K562 (cell line): Measurements from ENCODE around the gene MOB3B. TPM values are rescaled to one million over a fixed set of nuclear protein-coding genes. Genes with fewer than 3 reads are reported as not detected.

Experiments
- ATAC-seq: fragments of 200-7000 bp; cut with Tn5 transposase; 3 replicates; pipeline ENCODE4 v1.9.1; 2020; ENCODE audit warnings: moderate library complexity
- BruUV-seq: library from RNA; stranded (reverse); fragments of 400-500 nt; replicated peaks from 2 replicates; lab custom pipeline; 2021; lab: Mats Ljungman, UMichigan
- CTCF ChIA-PET: fragments of 300-600 bp; formaldehyde crosslinking; extraction: SDS; loops from one replicate; lab custom pipeline; 2021; ENCODE audit warnings: low intra/inter-chr PET ratio; lab: Yijun Ruan, JAX
- POLR2A ChIA-PET: fragments of 300-600, 350-650 bp; sonication (Branson Sonifier 250); formaldehyde crosslinking; extraction: SDS; loops from one replicate; lab custom pipeline; 2021; ENCODE audit warnings: antibody characterized with exemption, inconsistent platforms; lab: Yijun Ruan, JAX
- DNase-seq, 4 experiments: peaks; one replicate each; pipeline versions ENCODE4 v3.0.0 to v3.0.0-alpha.2; 2011 to 2018; ENCODE audit warnings: low spot score in 3 of 4, mixed read lengths in 3 of 4; ENCODE audit errors: extremely low read depth in 1 of 4
- FAIRE-seq: peaks from 2 replicates; lab custom pipeline; 2011; peaks lifted over from hg19 to GRCh38; lab: Jason Lieb, UNC
- H2AFZ ChIP-seq: 2 replicates; pipeline ENCODE4 v1.6.0; 2011; ENCODE audit warnings: low read depth, low read length, control low read depth, inconsistent platforms
- H3K27ac ChIP-seq: fragments of 200-600 bp; 3 replicates; pipeline ENCODE4 v1.8.0; 2011; ENCODE audit warnings: low read depth, mild to moderate bottlenecking, control low read depth, inconsistent platforms, low read length, moderate library complexity, mixed read lengths; ENCODE audit errors: extremely low read depth
- H3K27me3 ChIP-seq, 2 experiments: fragments of 300-600 bp in 1 of 2; 2 replicates in 1 of 2; 3 replicates in 1 of 2; pipeline versions ENCODE4 v1.6.0 to v1.8.0; 2011; ENCODE audit warnings: inconsistent platforms in 2 of 2, low read length in 2 of 2, mild to moderate bottlenecking in 1 of 2, mixed read lengths in 1 of 2, moderate library complexity in 1 of 2; ENCODE audit not compliant: control insufficient read depth in 2 of 2, insufficient read depth in 2 of 2
- H3K36me3 ChIP-seq: fragments of 300-600 bp; 3 replicates; pipeline ENCODE4 v1.8.0; 2011; ENCODE audit warnings: mild to moderate bottlenecking, low read length, inconsistent platforms; ENCODE audit not compliant: control insufficient read depth, insufficient read depth
- H3K4me1 ChIP-seq, 2 experiments: fragments of 200-600 bp in 1 of 2; replicated peaks in 1 of 2; 2 replicates in 1 of 2; 3 replicates in 1 of 2; pipeline versions ENCODE4 v1.5.1 to v1.8.0; 2011; ENCODE audit warnings: inconsistent platforms in 2 of 2, low read length in 2 of 2, mild to moderate bottlenecking in 1 of 2, mixed read lengths in 1 of 2, moderate library complexity in 1 of 2; ENCODE audit not compliant: control insufficient read depth in 2 of 2, insufficient read depth in 2 of 2
- H3K4me2 ChIP-seq: 2 replicates; pipeline ENCODE4 v1.6.1; 2011; ENCODE audit warnings: low read length, control low read depth, inconsistent platforms, mixed read lengths; ENCODE audit not compliant: insufficient read depth
- H3K4me3 ChIP-seq: fragments of 200-600 bp; sonication (generic), shearing (Covaris generic); 2 replicates; pipeline ENCODE4 v1.5.1; 2016; ENCODE audit warnings: control low read depth, inconsistent platforms
- H3K79me2 ChIP-seq: fragments of 200-600 bp; 3 replicates; pipeline ENCODE4 v1.8.0; 2011; ENCODE audit warnings: low read length, inconsistent platforms; ENCODE audit not compliant: control insufficient read depth, insufficient read depth
- H3K9ac ChIP-seq, 2 experiments: 2 replicates each; pipeline versions ENCODE4 v1.6.0 to v1.6.1; 2011; ENCODE audit warnings: low read depth in 2 of 2, low read length in 2 of 2, control low read depth in 1 of 2, inconsistent platforms in 1 of 2, mild to moderate bottlenecking in 1 of 2, mixed read lengths in 1 of 2; ENCODE audit not compliant: insufficient read depth in 1 of 2
- H3K9me1 ChIP-seq: one replicate; pipeline ENCODE4 v1.6.0; 2011; ENCODE audit warnings: inconsistent platforms, mild to moderate bottlenecking, low read length, moderate library complexity; ENCODE audit not compliant: control insufficient read depth, insufficient read depth
- H3K9me3 ChIP-seq: replicated peaks from 2 replicates; pipeline ENCODE4 v1.5.1; 2011; ENCODE audit warnings: low read depth, low read length, inconsistent platforms; ENCODE audit not compliant: control insufficient read depth, insufficient read depth
- H4K20me1 ChIP-seq: replicated peaks from 2 replicates; pipeline ENCODE4 v1.6.1; 2011; ENCODE audit warnings: low read length, inconsistent platforms, mixed read lengths; ENCODE audit not compliant: control insufficient read depth, insufficient read depth
- DEAF1 ChIP-seq: fragments of 450-650 bp; formaldehyde crosslinking; IDR thresholded peaks from 2 replicates; pipeline ENCODE4 v1.4.0; 2020; ENCODE audit warnings: mild to moderate bottlenecking, moderate library complexity
- MYC ChIP-seq, 2 experiments: fragments of 250-450 bp in 1 of 2; sonication (Bioruptor Pico) in 1 of 2; IDR thresholded peaks; 2 replicates each; pipeline versions ENCODE4 v1.5.1 to v1.6.1; 2012 to 2021; ENCODE audit warnings: low read depth in 2 of 2, borderline replicate concordance in 1 of 2, improper control_type of control experiment in 1 of 2, low read length in 1 of 2, mild to moderate bottlenecking in 1 of 2, moderate library complexity in 1 of 2
- TGIF2 ChIP-seq: sonication (generic); formaldehyde crosslinking; IDR thresholded peaks from 2 replicates; pipeline ENCODE4 v1.8.1; 2022; ENCODE audit warnings: mild to moderate bottlenecking, missing genetic modification reagents, moderate library complexity
- ZNF239 ChIP-seq: fragments of 250-450 bp; sonication (Bioruptor Pico); IDR thresholded peaks from 2 replicates; pipeline ENCODE4 v1.4.0; 2020; ENCODE audit warnings: mild to moderate bottlenecking
- WGBS: fragments of 100-300 bp; shearing (Covaris generic); methylation state at CpG from one replicate; pipeline ENCODE4 v1.1.6; 2016; ENCODE audit warnings: low coverage, mixed read lengths; ENCODE audit not compliant: insufficient coverage; ENCODE audit errors: missing lambda C conversion rate; 5-methylcytosine and 5-hydroxymethylcytosine counted together
- in situ Hi-C: fragments of 300-500 bp; cut with MboI; formaldehyde crosslinking; loops from 4 replicates; pipeline ENCODE4 v1.15.0; 2018; ENCODE audit warnings: inconsistent platforms, mixed read lengths
- intact Hi-C: fragments of 100-400 bp; cut with micrococcal nuclease; formaldehyde crosslinking; loops from 2 replicates; pipeline ENCODE4 v1.14.2; 2022
- polyA plus RNA-seq, 8 experiments: library from polyadenylated mRNA; depleted of rRNA in 4 of 8; stranded (reverse) in 5 of 8; unstranded in 3 of 8; fragments of >200 nt; fragmentation: Nextera tagmentation in 2 of 8; fragmentation: Illumina TruSeq in 1 of 8; extraction: Ambion mirVana in 2 of 8; extraction: Trizol in 1 of 8; gene quantifications; 2 replicates each; pipeline versions ENCODE4 v1.2.1 to v1.2.3, GENCODE V29; 2011 to 2014; ENCODE audit warnings: inconsistent platforms in 1 of 8, missing spikeins in 1 of 8
- total RNA-seq, 7 experiments: library from RNA; depleted of rRNA in 6 of 7; stranded (reverse); fragments of >200 nt in 6 of 7; fragmentation: Illumina TruSeq in 2 of 7; extraction: Trizol in 2 of 7; gene quantifications; 2 replicates each; pipeline versions ENCODE4 v1.2.1 to v1.2.3, GENCODE V29; 2011 to 2021; ENCODE audit warnings: low replicate concordance in 1 of 7

Gene MOB3B
- total and polyA plus RNA-seq, 9 of the 15 experiments (the other 6 are each of a cell fraction or from before 2014, with no cell fraction given) = 3.6 to 12.8 (median 7.2) TPM

GRCh38 chr9:27476870-27477515 is 52.6 kb downstream of the MOB3B start (continued):
- TF ChIP-seq ZNF239 (CRISPR knock-in tag) (no peak), DEAF1 (CRISPR knock-in tag) (no peak)

- BruUV-seq = no TSS peak
- CTCF ChIA-PET = no interaction called here
- TF ChIP-seq TGIF2 (CRISPR knock-in tag) (no peak), MYC (IDR thresholded peaks at IDR 0.05; ENCODE audit: low read depth, low read length) (no peak), MYC (CRISPR knock-in tag; IDR thresholded peaks at IDR 0.05; ENCODE audit: borderline replicate concordance, low read depth) (no peak)
- TF ChIP-seq, all 486 proteins: peak for 0
- no peak overlapping the region for H2AFZ ChIP-seq
- H3K4me3 ChIP-seq = no peak overlapping the region
- H3K4me1 ChIP-seq = peaks cover 9 to 30% of the 10 kb centered on the region in 2 experiments; a peak in 3 of 5 replicates
- intact Hi-C loops = no loop called here
- H3K79me2 ChIP-seq = peaks cover 80% of the 10 kb centered on the region
- POLR2A ChIA-PET = interaction anchor here (1.0 kb wide), 1 partner anchor 24 kb away, joined by 3 read pairs; no protein-coding TSS in a partner anchor
- H3K27me3 ChIP-seq = no peaks in the 10 kb centered on the region
- H3K27ac ChIP-seq = peak overlapping the region; percentile 59
- DNase-seq = no peak
- FAIRE-seq = no peak
- peak overlapping the region; percentile 30 to 35; a peak in 1 of 4 replicates for H3K9ac ChIP-seq
- H3K9me3 ChIP-seq = 0 out of 2 replicates have a peak, but pooled peaks cover 2% of the 10 kb centered on the region
- peaks cover 6% of the 10 kb centered on the region; the same call in 1 of the 3 replicates for H3K36me3 ChIP-seq
- H4K20me1 ChIP-seq = no peaks in the 10 kb centered on the region
- 40% methylated on average over 3 of the region's 7 CpGs for WGBS
- no peak for ATAC-seq
- in situ Hi-C loops = no loop called here
- H3K4me2 ChIP-seq = peak overlapping the region; percentile 37; the same call in 1 of the 2 replicates
- H3K9me1 ChIP-seq = no peaks in the 10 kb centered on the region
These were observed 54.5 kb downstream of the MOB3B start for GRCh38 chr9:27475057-27475595.
